Tibial nerve (tissue), 4 donors: ENCODE measurements around the gene TTBK2. TPM values are rescaled to one million over a fixed set of nuclear protein-coding genes. Genes with fewer than 3 reads are reported as not detected.

Experiments used
- DNase-seq, 2 donors: peaks; one replicate each; pipeline ENCODE4 v3.0.0-alpha.2; 2019; ENCODE audit warnings: low spot score in 2 of 2
- H3K27ac ChIP-seq, 4 donors: fragments of 200-600 bp; sonication (generic) in 3 of 4; one replicate each; pipeline ENCODE4 v1.5.1; 2017 to 2019; ENCODE audit warnings: mild to moderate bottlenecking in 1 of 4
- H3K27me3 ChIP-seq, 2 donors: fragments of 200-600 bp; sonication (generic) in 1 of 2; one replicate each; pipeline versions ENCODE4 v1.5.1 to v1.6.0; 2017 to 2019
- H3K36me3 ChIP-seq, 3 donors: fragments of 200-600 bp; sonication (generic); one replicate each; pipeline ENCODE4 v1.5.1; 2018 to 2019
- H3K4me1 ChIP-seq, 4 donors: fragments of 200-600 bp; sonication (generic) in 3 of 4; one replicate each; pipeline ENCODE4 v1.5.1; 2017 to 2019
- H3K4me3 ChIP-seq, 4 donors: fragments of 200-600 bp; sonication (generic) in 3 of 4; one replicate each; pipeline ENCODE4 v1.5.1; 2017 to 2019; ENCODE audit warnings: mild to moderate bottlenecking in 1 of 4, moderate library complexity in 1 of 4
- H3K9me3 ChIP-seq, 4 donors: fragments of 200-600 bp; sonication (generic) in 3 of 4; one replicate each; pipeline ENCODE4 v1.5.1; 2017 to 2019
- EP300 ChIP-seq, 2 donors: sonication (generic); formaldehyde crosslinking; IDR thresholded peaks; one replicate each; pipeline ENCODE4 v1.6.1; 2017; ENCODE audit warnings: antibody characterized with exemption in 2 of 2, mild to moderate bottlenecking in 1 of 2
- POLR2A ChIP-seq, 2 donors: fragments of 450-650 bp; IDR thresholded peaks; one replicate each; pipeline ENCODE4 v1.6.1; 2017; ENCODE audit warnings: antibody characterized with exemption in 2 of 2, mild to moderate bottlenecking in 2 of 2, moderate library complexity in 2 of 2
- WGBS, 2 donors: methylation state at CpG; one replicate each; pipeline ENCODE4 v1.1.5; 2018; 5-methylcytosine and 5-hydroxymethylcytosine counted together
- small RNA-seq: library from RNA; depleted of rRNA; stranded (forward); fragments of <200 nt; gene quantifications from one replicate; pipeline ENCODE3, GENCODE V24; 2016
- total RNA-seq, 4 donors: library from RNA; depleted of rRNA; stranded (reverse); fragments of >200 nt; gene quantifications; one replicate each; pipeline ENCODE4 v1.1.0, GENCODE V29; 2016
- TF ChIP-seq, protein P1 (sequence below), 5 experiments: fragments of 200-600 bp in 3 of 5; fragments of 450-650 bp in 2 of 5; sonication (generic) in 3 of 5; IDR thresholded peaks; one replicate each; pipeline ENCODE4 v1.5.1; 2016 to 2019; ENCODE audit warnings: antibody characterized with exemption in 5 of 5, mild to moderate bottlenecking in 3 of 5, moderate library complexity in 2 of 5

The TTBK2 gene
- total RNA-seq, 4 donors from 2014 or later, result 20.2 to 31.2 (median 23.4) TPM

DNA sequence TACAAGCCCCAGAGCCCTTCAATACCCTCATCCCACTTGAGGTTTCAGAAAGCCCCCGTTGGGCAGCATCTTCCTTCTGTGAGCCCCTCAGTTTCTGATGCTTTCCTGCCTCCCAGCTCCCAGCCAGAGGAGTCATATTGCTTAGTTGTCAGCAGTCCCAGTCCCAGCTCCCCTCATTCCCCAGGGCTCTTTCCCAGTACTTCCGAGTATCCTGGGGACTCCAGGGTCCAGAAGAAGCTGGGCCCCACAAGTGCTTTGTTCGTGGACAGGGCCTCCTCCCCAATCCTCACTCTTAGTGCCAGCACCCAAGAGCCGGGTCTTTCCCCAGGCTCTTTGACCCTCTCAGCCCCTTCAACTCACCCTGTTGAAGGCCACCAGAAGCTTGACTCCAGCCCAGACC is 227.6 kb downstream of the TTBK2 start:
- H3K27me3 ChIP-seq, result no peaks in the 10 kb centered on the region
- H3K4me1 ChIP-seq, result no peaks in the 10 kb centered on the region
- no peak overlapping the region for H3K27ac ChIP-seq
- H3K4me3 ChIP-seq, result no peak overlapping the region
- H3K9me3 ChIP-seq, result no peaks in the 10 kb centered on the region
- peaks cover 0 to 100% (median 0%) of the 10 kb centered on the region in 3 donors for H3K36me3 ChIP-seq
- 77 to 96% methylated on average over 4 of the region's 4 CpGs for WGBS, 2 donors
- TF ChIP-seq, protein P1, sequence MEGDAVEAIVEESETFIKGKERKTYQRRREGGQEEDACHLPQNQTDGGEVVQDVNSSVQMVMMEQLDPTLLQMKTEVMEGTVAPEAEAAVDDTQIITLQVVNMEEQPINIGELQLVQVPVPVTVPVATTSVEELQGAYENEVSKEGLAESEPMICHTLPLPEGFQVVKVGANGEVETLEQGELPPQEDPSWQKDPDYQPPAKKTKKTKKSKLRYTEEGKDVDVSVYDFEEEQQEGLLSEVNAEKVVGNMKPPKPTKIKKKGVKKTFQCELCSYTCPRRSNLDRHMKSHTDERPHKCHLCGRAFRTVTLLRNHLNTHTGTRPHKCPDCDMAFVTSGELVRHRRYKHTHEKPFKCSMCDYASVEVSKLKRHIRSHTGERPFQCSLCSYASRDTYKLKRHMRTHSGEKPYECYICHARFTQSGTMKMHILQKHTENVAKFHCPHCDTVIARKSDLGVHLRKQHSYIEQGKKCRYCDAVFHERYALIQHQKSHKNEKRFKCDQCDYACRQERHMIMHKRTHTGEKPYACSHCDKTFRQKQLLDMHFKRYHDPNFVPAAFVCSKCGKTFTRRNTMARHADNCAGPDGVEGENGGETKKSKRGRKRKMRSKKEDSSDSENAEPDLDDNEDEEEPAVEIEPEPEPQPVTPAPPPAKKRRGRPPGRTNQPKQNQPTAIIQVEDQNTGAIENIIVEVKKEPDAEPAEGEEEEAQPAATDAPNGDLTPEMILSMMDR (IDR thresholded peaks at IDR 0.05), result no peak
- TF ChIP-seq EP300 (IDR thresholded peaks at IDR 0.05), result no peak
- no peak for TF ChIP-seq POLR2A (IDR thresholded peaks at IDR 0.05)
- no peak for DNase-seq

DNA sequence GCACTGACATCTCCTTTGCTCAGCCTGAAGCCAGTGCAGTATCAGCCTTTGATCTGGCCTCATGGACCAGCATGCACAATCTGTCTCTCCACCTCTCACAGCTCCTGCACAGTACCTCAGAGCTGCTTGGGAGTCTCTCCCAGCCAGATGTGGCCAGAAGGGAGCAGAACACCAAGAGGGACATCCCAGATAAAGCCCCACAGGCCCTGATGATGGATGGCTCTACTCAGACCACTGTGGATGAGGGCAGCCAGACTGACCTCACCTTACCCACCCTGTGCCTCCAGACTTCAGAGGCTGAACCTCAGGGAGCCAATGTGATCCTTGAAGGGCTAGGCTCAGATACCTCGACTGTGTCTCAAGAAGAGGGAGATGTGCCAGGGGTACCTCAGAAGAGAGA is 228.0 kb downstream of the TTBK2 start:
- H3K27ac ChIP-seq, result no peak overlapping the region
- H3K36me3 ChIP-seq, result peaks cover 0 to 100% (median 0%) of the 10 kb centered on the region in 3 donors

DNA sequence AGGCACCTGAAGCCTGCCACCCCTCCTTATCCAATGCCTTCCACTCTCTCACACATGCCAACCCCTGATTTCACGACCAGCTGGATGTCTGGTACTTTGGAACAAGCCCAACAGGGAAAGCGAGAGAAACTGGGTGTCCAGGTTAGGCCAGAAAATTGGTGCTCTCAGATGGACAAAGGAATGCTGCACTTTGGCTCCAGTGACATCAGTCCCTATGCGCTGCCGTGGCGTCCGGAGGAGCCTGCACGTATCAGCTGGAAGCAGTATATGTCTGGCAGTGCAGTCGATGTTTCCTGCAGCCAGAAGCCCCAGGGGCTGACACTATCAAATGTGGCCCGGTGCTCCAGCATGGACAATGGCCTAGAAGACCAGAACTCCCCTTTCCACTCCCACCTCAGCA is 228.8 kb downstream of the TTBK2 start:
- 91 to 93% methylated on average over 9 of the region's 9 CpGs for WGBS, 2 donors
- Histone ChIP-seq H3K4me1 (no peaks in the 10 kb centered on the region), H3K4me3 (no peak overlapping the region), H3K27me3 (no peaks in the 10 kb centered on the region), H3K36me3 (peaks cover 0 to 100% (median under 1%) of the 10 kb centered on the region in 3 donors), H3K27ac (no peak overlapping the region), H3K9me3 (no peaks in the 10 kb centered on the region)
- TF ChIP-seq, protein P1 (IDR thresholded peaks at IDR 0.05), result no peak
- TF ChIP-seq EP300 (IDR thresholded peaks at IDR 0.05) (no peak), POLR2A (IDR thresholded peaks at IDR 0.05) (no peak)
- DNase-seq, result no peak

More for the DNA sequence above, 228.0 kb downstream of the TTBK2 start:
- no peak for DNase-seq
- H3K4me1 ChIP-seq, result no peaks in the 10 kb centered on the region
- no peak overlapping the region for H3K4me3 ChIP-seq
- TF ChIP-seq, protein P1 (IDR thresholded peaks at IDR 0.05), result no peak
- TF ChIP-seq POLR2A (IDR thresholded peaks at IDR 0.05), result no peak
- no peak for TF ChIP-seq EP300 (IDR thresholded peaks at IDR 0.05)
- H3K27me3 ChIP-seq, result no peaks in the 10 kb centered on the region
- WGBS, 2 donors, result 80 to 92% methylated on average over 1 of the region's 1 CpG
- no peaks in the 10 kb centered on the region for H3K9me3 ChIP-seq

DNA sequence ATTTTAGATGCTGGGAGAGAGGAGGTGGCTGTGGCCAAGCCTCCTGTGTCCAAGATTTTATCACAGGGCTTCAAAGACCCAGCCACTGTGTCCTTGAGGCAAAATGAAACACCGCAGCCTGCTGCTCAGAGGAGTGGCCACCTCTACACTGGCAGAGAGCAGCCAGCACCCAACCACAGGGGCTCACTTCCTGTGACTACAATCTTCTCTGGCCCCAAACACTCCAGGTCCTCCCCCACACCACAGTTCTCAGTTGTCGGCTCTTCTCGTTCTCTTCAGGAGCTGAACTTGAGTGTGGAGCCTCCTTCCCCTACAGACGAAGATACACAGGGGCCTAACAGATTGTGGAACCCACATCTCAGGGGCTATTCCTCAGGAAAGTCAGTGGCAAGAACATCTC is 229.3 kb downstream of the TTBK2 start:
- H3K27me3 ChIP-seq, result no peaks in the 10 kb centered on the region
- H3K4me1 ChIP-seq, result no peaks in the 10 kb centered on the region
- TF ChIP-seq, protein P1 (IDR thresholded peaks at IDR 0.05), result no peak
- TF ChIP-seq EP300 (IDR thresholded peaks at IDR 0.05) (no peak), POLR2A (IDR thresholded peaks at IDR 0.05) (no peak)
- no peak overlapping the region for H3K27ac ChIP-seq
- 84 to 89% methylated on average over 4 of the region's 4 CpGs for WGBS, 2 donors
- no peak overlapping the region for H3K4me3 ChIP-seq
- no peak for DNase-seq
- H3K9me3 ChIP-seq, result no peaks in the 10 kb centered on the region
- peaks cover 0 to 100% (median 2%) of the 10 kb centered on the region in 3 donors for H3K36me3 ChIP-seq

Small RNA genes within 50 kb of the gene (small RNA-seq; reads per million reads assigned to genes)
- gene KRT8P50, result not detected

Other genes starting within 250 kb of the TTBK2 start
- gene CDAN1, start 183.7 kb downstream of the TTBK2 start, total RNA-seq, result 10 to 100 TPM; 14.0 to 25.5 (median 22.0) TPM
- gene UBR1, start 185.3 kb upstream of the TTBK2 start, total RNA-seq, result 10 to 100 TPM; 28.8 to 42.0 (median 31.0) TPM
- 10 to 100 TPM; 19.5 to 49.8 (median 35.6) TPM for gene TMEM62, start 212.8 kb upstream of the TTBK2 start, total RNA-seq